H1 (cell line): ENCODE measurements around the gene GAREM2.

Experiments
- CEBPB ChIP-seq: IDR thresholded peaks from 2 replicates; pipeline ENCODE4 v1.6.1; 2012; ENCODE audit warnings: low read depth, low read length
- EGR1 ChIP-seq: IDR thresholded peaks from 2 replicates; pipeline ENCODE4 v1.6.1; 2011; ENCODE audit warnings: low read depth, low read length, borderline replicate concordance
- TF ChIP-seq, protein P1 (sequence below), 3 experiments: IDR thresholded peaks; 1 replicate in 2 of 3; 2 replicates in 1 of 3; pipeline versions ENCODE4 v1.5.1 to v1.6.1; 2011; ENCODE audit warnings: low read length in 3 of 3, mild to moderate bottlenecking in 3 of 3, inconsistent platforms in 2 of 3, low read depth in 1 of 3, moderate library complexity in 1 of 3; ENCODE audit not compliant: insufficient read depth in 1 of 3; ENCODE audit errors: control extremely low read depth in 1 of 3

DNA sequence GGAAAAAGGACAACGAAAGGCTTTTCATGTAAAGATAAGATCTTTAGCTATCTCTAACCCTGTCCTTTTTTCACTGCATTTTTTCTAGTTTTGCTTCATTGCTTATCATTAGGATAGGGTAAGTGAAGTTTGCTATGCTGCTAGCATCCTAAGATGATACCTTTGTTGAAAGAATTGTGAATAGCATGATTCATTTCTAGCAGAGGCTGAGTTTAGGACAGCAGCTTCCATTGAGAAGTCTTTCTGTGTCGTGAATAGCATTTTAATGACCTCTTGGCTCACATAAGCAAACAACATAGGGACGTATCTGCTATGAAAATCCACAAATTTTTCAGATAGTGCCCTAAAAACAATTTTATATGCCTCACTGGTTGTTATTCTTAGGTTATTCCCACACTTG is 36.4 kb upstream of the GAREM2 start:
- TF ChIP-seq, protein P1, sequence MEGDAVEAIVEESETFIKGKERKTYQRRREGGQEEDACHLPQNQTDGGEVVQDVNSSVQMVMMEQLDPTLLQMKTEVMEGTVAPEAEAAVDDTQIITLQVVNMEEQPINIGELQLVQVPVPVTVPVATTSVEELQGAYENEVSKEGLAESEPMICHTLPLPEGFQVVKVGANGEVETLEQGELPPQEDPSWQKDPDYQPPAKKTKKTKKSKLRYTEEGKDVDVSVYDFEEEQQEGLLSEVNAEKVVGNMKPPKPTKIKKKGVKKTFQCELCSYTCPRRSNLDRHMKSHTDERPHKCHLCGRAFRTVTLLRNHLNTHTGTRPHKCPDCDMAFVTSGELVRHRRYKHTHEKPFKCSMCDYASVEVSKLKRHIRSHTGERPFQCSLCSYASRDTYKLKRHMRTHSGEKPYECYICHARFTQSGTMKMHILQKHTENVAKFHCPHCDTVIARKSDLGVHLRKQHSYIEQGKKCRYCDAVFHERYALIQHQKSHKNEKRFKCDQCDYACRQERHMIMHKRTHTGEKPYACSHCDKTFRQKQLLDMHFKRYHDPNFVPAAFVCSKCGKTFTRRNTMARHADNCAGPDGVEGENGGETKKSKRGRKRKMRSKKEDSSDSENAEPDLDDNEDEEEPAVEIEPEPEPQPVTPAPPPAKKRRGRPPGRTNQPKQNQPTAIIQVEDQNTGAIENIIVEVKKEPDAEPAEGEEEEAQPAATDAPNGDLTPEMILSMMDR (IDR thresholded peaks at IDR 0.05; ENCODE audit: control extremely low read depth in 1 of 3, insufficient read depth in 1 of 3, low read depth in 1 of 3, low read length in 3 of 3) = no peak
- TF ChIP-seq EGR1 (no peak), CEBPB (no peak)
